Measurements from ENCODE around the gene UGT1A6.

The UGT1A6 gene

DNA sequence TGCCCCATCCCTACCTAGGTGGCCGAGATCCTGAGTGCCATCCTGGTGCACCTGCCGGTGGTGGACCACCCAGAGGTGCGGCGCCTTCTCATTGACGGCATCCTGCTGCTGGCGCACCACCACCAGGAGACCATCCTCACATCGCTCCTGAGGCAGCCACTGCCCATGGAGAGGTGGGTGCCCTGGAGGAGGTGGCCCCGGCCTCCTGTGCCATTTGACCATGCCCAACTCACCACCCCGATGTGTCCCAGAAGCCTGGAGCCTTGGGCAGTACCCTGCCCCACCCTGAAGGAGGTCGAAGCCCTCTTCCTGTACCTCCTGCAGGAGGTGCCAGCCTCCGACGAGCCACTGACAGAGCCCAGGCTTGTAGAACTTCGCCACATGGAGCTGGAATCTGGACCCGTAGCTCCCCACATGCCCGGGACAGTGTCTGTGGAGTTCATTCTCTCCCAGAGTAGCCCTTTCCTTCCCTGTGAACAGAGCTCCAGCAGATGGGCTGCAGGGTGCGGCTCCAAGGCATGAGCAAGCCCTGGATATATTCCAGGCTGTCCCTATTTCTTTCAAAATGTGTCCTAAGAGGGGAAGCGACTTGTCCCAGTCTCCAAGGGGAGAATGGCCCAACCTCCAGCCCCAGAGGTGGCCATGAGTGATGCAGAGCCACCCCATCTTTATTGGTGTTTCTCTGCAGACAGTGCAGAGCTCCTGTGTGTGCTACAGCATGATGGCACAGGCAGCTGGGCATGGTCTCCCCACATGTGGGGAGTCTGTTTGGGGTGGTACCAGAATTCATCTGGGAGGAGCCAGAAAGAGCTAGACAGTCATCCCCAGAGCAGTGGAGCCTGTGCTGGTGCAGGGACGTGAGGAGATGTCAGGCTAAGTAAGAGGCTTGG lies 127.4 kb downstream of the UGT1A6 start:
- no peak for DNase-seq (ENCODE audit: low read depth)

DNA sequence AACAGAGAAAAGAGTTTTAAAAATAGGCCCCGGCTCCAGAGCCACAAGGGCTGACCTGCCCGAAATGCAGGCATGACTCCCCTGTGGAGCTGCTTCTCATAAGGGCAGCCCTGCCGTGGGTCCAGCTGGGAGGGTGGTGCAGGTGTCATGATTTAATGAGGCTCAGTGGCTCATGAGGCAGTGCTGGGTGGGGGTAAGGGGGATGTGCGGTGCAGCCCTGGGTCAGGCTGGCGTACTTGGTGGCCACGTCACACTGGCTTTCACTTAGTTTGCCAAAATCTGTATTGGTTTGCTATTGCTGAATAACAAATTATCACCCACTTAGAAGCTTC lies 128.1 kb downstream of the UGT1A6 start:
- no peak for DNase-seq (ENCODE audit: low read depth)

DNA sequence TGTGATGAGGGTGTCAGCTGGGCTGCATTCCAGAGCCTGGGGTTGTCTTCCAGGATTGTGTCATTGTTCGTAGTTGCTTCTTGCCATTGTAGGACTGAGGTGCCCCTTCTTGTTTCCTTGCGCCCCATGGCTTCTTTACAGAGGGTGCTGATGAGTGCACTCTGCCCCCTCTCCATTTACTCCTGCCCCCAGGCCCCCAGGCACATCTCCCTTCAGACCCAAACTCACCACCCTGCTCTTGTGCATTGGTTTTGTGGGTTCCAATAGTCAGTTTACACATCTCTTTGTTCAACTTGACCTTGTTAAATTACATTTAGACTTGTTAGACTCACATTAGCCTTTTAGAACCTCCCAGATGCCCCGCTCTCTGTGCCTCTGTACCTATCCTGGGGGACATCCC lies 128.5 kb downstream of the UGT1A6 start:
- DNase-seq (ENCODE audit: low read depth), result no peak

DNA sequence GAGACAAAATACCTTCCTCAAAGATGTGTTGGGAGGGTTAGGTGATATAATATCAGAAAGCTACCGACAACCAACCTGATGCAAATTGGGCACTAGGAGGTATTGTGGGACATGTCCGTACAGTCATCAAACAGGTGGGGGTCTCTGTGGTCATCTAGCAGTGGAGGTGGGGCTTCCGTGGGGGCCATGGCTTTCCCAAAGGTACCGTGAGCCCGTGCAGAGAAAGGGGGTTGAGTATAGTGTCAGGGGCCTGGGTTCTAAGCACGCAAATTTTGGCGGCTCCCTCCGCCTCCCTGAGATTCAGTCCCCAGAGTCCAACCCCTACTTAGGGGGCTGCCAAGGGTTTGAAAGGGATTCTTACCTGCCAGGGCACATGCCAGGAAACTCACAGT lies 129.0 kb downstream of the UGT1A6 start:
- DNase-seq (ENCODE audit: low read depth), result no peak

DNA sequence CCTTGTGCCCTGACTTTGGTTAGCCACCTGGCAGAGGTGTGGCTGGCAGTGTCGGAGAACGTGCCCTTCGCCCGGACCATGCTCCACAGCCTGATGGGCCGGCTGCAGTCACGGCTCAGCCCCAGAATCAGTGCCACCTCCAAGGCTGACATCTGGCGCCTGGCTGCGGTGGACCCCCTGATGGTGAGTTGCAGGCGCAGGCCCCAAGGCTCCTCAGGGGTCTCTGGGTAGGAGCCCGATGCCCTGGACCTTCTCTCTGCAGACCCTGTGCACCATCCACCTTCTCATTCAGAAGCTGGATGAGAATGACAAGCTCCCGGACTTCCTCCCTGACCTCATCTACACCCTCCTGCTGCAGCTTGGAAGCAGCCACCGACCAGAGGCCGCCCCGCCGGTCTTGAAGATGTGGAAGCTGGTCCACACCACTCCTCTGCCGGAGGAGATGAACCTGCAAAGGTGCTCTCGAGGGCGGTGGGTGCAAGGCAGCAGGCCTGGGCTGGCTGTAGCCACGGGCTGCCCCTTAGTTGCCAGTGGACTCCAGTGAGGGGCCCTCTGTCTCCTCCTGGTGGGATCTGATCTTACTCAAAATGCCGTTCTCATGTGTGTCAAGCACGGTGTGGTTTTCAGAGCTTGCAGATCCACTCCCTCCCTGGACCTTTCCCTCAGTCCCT lies 129.5 kb downstream of the UGT1A6 start:
- DNase-seq (ENCODE audit: low read depth), result no peak

All from stimulated activated CD8-positive, alpha-beta memory T cell treated with anti-CD3 and anti-CD28 coated beads, Interleukin-7, amount 100 ng/mL, for 24 hours (primary cell).